NCI-H1930 (cell line): ENCODE data around the gene DCLK1.

ENCODE experiments used
- DNase-seq, 2 experiments: peaks; one replicate each; lab custom pipeline; 2025; lab: John Stamatoyannopoulos, UW

DCLK1 gene

GRCh38 chr13:35830850-35831450, 300.2 kb downstream of the DCLK1 start:
- no peak for DNase-seq

DNA sequence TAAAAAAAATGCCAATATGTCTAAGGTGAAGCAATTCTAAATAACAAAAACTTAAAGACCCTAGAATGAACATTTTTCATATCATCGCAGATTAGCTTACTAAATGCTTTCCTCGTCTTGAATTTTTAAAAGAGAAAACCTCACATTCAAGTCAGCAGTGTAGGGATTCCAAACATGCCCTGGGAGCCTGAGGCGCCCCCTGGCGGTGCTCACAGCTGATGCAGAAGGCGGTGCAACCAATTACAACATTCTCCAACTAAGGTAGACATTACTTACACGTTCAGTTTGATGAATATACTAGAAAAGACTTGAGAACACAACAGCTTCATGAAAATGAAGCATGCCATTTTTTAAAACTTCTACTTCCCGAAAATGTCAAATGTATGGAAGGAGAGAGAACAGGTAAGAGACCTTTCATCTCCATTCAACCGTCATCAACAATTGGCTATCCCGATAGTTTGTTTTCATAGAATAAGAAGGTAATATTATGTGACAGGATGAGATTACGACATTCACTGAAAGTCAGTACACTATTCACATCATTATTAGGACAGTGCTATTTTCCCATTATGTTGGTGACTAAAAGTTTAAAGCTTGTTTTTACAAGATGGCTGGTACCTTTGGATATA, 304.4 kb downstream of the DCLK1 start:
- no peak for DNase-seq

DNA sequence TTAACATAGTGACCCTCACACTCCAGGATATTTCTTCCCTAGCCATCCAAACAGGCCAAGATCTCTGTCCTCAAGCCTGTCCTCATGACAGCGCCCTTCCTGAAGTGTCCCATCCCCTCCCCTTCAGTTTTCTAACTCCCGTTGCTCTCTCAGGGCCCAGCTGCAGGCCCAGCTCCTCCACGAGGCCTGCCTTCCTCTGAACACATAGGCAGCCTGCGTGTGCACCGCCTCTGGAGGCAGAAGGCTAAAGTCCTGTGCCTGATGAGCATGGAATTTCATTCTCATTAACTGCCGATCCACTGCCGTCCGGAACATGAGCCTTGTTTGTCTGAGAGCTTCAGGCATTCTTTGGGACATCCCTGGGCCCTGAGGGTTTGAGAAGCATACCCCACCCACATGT, 306.4 kb downstream of the DCLK1 start:
- DNase-seq: no peak

- no peak for DNase-seq
Observed at GRCh38 chr13:35824395-35824794, 306.8 kb downstream of the DCLK1 start.

- DNase-seq: no peak
Observed at GRCh38 chr13:35822666-35823065, 308.5 kb downstream of the DCLK1 start.

GRCh38 chr13:35818633-35819067, 312.5 kb downstream of the DCLK1 start:
- no peak for DNase-seq

DNA sequence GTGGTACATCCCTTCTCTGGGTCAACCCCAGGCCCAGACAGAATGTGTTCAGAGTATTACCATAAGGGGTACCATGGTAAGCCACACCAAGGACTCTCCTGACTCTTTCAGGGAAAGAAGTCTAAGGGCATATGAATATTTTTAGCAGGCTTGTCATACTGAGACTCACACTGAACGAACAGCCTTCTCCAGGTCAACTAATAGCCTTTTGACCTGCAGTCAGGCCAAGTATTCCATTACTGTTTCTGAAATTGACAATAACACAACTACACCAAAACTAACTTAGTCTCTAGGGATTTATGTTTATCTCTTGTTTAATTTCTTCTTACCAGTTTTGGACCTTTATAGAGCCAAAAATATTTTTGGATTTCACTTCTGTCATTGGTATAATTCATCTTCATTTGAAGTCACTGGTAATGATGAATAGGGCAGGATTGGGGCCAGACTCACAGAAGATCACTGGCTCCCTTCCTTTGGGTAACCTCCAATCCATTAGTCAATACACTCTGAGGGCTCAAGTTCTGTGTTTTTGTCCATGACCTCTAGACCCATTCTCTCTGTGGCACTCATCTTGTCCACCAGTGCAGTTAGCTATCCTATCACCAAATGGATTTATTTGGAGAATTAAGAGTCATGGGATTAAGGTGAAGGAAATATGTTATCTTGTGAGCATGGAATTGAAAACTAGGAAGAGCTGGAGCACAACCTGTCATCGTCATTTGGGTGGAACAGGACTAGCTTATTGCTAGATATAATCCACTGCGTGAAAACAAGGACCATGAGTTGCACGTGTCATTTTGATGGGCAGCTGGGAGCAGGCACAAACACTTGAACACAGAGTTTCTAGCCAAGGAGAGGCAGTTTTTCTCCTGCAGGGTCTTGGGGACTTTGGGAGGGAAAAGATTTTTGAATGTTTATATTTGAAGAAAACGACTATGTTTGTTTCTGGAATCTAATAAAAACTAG, 313.3 kb downstream of the DCLK1 start:
- no peak for DNase-seq

DNA sequence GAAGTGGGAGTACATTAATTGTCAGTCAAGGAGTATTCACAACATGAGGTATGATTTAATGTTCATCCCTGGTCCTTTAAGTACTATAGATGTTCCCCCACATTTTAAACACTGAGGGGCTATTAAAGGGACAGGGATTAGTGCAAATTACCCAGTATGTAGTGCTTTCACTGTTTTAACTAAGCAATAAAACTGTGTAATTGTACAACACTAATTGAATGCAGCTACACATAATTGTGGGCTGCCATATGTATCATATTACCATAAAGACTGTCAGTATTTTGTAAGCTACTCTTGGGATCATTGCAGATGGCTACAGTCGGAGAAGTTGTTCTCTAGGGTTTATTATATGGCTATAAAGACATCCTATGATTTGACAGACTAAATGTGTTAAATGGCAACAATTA, 316.6 kb downstream of the DCLK1 start:
- DNase-seq: no peak

DNA sequence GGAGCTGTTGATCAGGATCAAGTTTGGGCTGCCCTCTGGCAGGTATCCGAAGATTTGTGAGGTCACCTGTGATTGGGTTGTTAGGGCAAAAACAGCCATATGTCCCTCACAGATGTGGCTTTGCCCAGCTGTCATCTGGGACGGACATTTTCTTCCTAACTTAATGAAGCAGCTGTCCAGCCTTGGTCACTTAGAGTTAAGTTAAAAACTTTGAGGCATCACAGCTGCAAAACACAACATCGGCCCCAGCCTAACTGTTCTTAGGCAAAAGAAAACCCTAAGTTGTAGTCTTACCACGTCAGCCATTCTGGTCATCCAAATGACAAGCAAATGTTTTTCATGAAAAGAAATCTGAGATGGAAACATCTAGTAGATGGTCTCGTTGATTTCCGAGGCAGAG, 318.4 kb downstream of the DCLK1 start:
- no peak for DNase-seq

DNA sequence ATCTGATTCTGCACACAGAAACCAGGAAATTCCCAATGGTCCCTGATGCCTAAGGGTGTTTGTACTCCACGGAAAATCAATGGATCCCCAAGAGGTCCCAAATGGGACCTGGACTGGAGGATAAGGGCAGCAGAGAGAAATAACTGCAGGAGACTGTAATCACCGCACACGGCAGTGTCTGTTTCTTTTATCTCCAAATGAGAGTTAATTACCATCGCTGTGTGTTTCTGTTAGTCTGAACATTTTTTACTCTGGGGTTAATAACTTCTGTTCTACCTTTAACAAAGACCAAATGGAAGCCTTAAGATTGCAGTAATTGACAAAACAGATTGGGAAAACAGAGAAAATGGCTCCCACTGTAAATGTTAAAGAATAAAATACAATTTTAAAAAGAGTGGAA, 320.9 kb downstream of the DCLK1 start:
- peak; percentile 76 to 81 for DNase-seq

DNA sequence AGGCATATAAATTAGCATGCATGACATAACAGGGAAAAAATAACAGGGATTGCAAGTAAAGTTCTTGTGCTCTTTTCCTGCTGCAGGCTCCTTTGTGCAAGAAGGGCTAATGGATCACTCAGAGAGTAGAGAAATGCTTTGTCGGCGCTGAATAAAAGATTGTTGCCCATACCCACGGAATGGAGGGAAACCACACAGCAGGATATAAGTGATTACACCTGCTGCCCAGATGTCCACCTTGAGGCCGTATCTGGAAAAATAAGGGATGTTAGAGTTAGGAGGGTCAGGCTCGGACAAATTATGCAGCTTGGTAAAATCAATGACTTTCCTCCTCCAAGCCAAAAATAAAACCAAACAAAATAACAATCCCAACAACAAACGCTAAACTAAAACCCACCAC, 322.3 kb downstream of the DCLK1 start:
- no peak for DNase-seq

DNA sequence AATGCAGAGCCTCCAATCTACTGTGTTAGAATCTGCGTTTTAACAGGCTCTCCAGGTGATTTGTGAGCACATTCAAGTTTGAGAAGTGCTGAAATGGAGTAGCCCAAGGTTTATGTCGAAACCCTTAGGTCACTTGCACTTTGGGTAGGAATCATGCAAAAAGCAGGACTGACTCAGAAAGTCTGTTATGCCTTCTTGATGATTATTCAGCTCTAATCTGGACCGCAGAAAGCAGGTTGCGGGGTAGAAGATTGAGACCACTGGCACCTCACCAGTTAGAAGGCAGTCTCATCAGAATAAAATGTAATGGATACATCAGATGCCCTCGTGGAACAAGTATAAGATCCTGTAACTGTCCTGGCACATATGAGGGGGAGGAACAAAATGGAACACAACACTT, 326.3 kb downstream of the DCLK1 start:
- no peak for DNase-seq

GRCh38 chr13:35797991-35798390, 333.2 kb downstream of the DCLK1 start:
- DNase-seq: no peak

DNA sequence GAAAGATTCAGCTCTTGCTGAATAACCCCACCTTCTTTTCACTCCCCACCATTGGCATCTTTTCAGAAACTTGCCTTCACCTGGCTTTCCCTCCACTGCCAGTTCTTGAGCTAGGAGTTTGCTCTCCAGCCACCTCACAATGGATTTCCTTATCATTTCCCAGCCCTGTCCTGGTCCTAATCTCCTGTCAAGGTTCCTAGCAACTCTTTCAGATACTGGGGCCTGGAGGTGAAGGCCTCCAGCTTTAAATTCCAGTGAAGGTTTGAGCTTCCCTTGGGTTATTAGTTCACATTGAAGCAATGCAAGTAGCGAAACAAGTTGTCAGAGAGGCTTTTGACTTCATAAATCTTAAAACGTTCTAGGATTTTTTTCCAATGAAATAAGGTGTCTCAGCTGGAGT, 333.9 kb downstream of the DCLK1 start:
- DNase-seq: no peak

DNA sequence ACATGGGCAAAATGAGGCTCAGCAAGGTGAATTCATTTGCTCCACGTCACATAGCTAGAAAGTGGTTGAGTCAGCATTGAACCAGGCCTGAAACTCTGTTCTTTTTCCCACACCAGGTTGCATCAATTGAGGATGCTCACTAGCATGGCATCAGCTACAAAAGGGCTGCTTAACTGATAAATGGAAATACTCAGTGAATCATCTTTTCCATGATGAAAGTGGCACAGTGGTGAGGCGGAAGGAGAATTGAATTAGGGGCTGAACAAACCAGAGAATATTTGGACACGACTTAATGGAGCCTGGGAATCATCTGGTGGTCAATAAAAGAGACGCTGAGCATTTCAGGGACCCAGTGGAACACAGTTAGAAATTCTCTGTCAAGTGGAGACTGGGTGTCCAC, 334.6 kb downstream of the DCLK1 start:
- DNase-seq: no peak

GRCh38 chr13:35794734-35795389, 336.3 kb downstream of the DCLK1 start:
- DNase-seq: no peak

- no peak for DNase-seq
Observed at GRCh38 chr13:35793823-35794222, 337.4 kb downstream of the DCLK1 start.

- DNase-seq: no peak
Observed at GRCh38 chr13:35792911-35793310, 338.3 kb downstream of the DCLK1 start.

DNA sequence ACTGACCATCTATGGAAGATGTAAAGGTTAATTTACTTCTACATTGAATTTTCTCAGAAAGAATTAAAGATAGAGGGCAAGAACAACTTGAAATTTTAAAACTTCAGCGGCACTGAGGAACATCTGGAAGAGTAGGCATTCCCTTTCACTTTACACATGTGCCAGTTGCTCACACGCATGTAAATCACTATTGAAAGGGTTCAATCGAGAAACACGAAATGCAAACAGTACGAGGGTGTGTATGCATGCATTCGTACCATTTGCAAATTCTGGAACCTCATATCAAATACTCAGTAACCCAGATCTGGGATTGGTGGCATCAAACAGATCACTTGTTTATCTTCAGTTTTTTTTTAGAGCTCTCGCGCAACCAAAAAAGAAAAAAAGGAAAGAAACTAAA, 339.2 kb downstream of the DCLK1 start:
- DNase-seq: no peak

- DNase-seq: no peak
Observed at GRCh38 chr13:35791184-35791851, 339.9 kb downstream of the DCLK1 start.

DNA sequence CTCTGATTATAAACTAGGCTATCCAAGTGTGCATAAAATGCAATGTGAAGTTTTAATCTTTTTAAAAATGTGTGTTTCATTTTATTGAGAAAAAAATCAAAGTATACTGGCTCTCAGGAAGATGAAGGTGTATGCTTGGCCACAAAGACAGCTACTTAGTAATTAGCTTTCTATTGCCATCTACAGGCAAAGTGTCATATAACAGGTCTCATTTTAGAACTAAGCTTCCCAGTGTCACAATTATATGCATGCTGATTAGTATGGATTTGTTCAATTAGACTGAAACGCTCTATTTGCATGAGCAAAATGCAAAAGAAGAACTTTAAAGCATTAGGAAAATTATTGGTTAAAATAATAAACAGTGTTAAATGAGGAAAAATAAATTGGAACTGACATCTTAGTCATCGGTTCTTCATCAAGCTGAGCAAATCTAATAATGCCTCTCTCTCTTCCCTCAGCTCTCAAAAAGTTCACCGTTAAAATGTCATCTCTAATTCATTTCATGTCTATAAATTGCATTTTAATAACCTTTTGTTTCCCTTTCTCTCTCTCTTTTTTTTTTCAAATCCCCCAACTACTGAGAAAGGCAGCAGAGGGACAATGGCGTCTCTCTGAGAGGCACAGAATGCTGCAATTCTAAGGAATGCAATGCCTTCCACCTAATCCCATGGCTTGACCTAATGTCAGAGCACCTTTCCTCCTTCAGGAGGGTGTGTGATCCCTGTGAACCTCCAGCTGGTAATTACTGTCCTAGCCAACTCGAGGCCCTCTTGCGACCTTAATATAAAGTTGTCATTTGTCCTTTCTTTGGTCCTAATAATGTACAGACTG, 341.6 kb downstream of the DCLK1 start:
- peak in 1 of 2 experiments; percentile 17 for DNase-seq
